NCI-H2029 (cell line): ENCODE measurements around the gene POLD2.
A peak's percentile ranks its signal among the peaks of the same experiment; 100 is the strongest.

Experiments
- DNase-seq: peaks from one replicate; lab custom pipeline; 2025; lab: John Stamatoyannopoulos, UW

Gene POLD2

GRCh38 chr7:44112997-44113763, 10.2 kb downstream of the POLD2 start:
- DNase-seq: peak; percentile 24

GRCh38 chr7:44112231-44112996, 10.9 kb downstream of the POLD2 start:
- peak; percentile 26 for DNase-seq

- no peak for DNase-seq
These were observed 11.6 kb downstream of the POLD2 start for GRCh38 chr7:44111761-44112160.

GRCh38 chr7:44110719-44111635, 12.4 kb downstream of the POLD2 start:
- no peak for DNase-seq

- no peak for DNase-seq
These were observed 13.4 kb downstream of the POLD2 start for GRCh38 chr7:44109991-44110390.

- DNase-seq: no peak
These were observed 14.3 kb downstream of the POLD2 start for GRCh38 chr7:44108768-44109750.

- DNase-seq: no peak
These were observed 15.2 kb downstream of the POLD2 start for GRCh38 chr7:44107961-44108767.

GRCh38 chr7:44107116-44107960, 16.0 kb downstream of the POLD2 start:
- no peak for DNase-seq

GRCh38 chr7:44106311-44107065, 16.9 kb downstream of the POLD2 start:
- no peak for DNase-seq

GRCh38 chr7:44105832-44106231, 17.5 kb downstream of the POLD2 start:
- DNase-seq: no peak

GRCh38 chr7:44104860-44105771, 18.2 kb downstream of the POLD2 start:
- DNase-seq: no peak

GRCh38 chr7:44103923-44104859, 19.2 kb downstream of the POLD2 start, which contains the start of gene AEBP1:
TSS of gene AEBP1 (plus strand) at chr7:44104345. CDS start at chr7:44104666, 321 bp downstream.
- DNase-seq: no peak

- DNase-seq: no peak
These were observed 19.8 kb downstream of the POLD2 start for GRCh38 chr7:44103566-44103922.

- no peak for DNase-seq
These were observed 20.3 kb downstream of the POLD2 start for GRCh38 chr7:44102846-44103565.
